ENCODE measurements around the gene THPO.

THPO gene

DNA sequence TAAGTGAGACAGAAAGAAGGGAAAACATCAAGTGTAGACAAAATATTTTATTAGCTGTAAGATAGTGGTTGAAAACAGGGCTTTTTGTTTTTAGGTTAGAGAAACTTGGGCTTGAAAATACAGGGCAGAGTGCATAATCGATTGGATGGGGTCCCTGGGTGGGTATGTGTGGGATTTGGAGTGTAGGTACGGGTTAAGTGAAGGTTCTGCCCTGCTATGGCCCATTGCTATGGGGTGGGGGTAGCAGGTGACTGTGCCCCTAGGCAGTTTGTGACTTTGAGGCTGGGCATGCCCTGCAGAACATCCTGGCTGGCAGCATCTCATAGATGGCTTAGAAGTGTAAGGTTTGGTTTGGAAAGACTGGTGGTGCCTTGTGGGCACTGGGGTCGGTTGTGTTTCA, 44.3 kb downstream of the THPO start:
- DNase-seq (ENCODE audit: low spot score), result no peak

DNA sequence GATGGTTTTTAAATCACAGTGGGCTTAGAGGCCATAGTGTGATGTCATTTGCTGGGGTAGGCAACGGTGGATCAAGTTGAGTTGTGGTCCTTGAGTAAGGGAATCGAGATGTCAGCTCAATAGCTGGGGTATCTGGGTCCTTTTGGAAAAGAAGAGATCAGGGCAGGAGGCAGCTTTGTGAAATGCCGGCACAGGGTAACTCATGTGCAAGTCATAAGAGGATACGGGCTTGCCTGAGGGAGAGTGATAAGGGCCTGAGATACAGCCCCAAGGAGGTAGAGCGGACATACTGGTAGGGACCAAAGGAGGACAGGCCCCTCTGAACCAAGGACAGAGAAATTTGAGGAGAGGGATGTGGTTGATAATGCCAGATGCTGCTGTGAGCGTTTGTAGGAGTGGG, 44.8 kb downstream of the THPO start:
- DNase-seq (ENCODE audit: low spot score), result no peak

DNA sequence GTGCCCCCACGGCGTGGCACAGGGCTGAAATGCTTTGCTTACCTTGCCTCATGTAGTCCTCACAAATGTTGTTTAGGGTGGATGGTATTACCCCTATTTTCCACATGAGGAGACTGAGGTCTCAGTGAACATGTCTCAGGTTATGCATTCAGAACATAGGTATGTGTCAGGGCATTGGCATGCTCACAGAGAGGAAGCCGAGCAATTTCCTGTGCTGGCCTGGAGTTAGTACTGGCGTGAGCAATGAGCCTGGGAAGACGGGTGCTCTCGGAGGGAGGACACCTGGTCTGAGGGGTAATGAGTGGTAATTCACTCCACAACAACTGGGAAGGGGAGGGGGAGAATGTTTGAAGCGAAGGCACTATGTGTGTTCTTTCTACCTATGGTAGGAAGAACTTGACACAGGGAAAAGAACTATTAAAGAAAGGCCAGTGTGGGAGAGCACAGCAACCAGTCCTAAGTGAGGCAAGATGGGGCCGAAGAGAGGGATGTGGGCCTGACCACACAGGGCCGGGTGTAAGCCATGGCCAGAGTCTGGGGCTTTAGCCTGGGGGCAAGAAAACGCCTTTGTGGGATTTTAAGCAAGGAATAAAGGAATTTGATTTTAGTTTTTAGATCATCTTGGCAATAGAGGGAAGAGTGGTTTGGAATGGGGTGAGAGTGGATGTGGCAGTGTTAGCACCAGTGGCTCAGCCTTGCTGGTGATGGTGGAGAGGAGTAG, 45.5 kb downstream of the THPO start:
- DNase-seq (ENCODE audit: low spot score), result no peak

DNA sequence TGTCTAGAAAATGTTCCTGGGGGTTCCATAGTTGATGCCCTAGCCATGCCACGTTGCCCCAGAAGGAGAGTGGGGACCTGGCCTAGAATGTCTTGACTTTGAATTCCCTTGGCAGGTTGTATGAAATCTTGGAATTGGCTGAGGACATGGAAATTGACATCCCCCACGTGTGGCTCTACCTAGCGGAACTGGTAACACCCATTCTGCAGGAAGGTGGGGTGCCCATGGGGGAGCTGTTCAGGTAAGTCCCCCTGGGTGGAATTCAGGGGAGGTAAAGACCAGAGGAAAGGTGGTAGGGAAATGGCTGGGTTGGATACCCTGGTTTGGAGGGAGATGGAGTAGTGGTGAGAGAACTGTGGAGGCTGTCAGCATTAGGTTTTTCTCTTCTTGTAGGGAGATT, 49.5 kb downstream of the THPO start:
- no peak for DNase-seq (ENCODE audit: low spot score)

DNA sequence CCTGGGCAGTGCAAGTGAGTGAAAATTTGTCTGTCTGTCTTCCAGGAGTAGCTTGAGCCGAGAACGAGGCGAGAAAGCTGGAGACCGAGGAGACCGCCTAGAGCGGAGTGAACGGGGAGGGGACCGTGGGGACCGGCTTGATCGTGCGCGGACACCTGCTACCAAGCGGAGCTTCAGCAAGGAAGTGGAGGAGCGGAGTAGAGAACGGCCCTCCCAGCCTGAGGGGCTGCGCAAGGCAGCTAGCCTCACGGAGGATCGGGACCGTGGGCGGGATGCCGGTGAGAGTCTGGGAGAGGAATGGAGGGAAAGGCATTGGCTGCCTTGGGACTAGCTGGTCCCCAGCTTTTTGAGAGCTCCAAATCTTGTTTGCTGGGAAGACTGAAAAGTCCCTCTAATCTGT, 50.8 kb downstream of the THPO start:
- DNase-seq (ENCODE audit: low spot score), result no peak

DNA sequence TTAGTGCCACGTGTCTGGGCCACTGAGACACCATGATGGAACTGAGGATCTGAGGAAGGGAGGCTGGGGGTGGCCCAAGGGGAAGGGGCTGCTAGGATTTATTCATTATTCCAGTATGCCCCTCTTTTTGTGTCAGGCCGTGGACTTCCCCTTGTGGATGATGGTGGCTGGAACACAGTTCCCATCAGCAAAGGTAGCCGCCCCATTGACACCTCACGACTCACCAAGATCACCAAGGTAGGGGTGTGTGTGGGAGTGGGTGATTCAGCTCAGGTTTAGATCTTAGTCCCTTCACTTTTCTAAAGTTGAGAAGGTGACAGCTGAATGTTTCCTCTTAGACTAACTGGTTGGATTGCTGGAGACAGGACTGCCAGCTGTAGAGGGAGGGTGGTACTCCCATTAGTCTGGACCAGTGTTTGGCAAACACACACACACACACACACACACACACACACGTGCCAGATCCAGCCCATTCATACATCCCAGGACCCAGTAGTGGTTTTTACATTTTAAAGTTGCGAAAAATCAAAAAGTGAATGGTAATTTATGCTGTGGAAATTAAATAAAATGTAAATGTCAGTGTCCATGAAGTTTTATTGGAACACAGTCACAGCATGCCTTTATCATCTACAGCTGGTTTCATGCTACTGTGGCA, 52.2 kb downstream of the THPO start:
- no peak for DNase-seq (ENCODE audit: low spot score)

DNA sequence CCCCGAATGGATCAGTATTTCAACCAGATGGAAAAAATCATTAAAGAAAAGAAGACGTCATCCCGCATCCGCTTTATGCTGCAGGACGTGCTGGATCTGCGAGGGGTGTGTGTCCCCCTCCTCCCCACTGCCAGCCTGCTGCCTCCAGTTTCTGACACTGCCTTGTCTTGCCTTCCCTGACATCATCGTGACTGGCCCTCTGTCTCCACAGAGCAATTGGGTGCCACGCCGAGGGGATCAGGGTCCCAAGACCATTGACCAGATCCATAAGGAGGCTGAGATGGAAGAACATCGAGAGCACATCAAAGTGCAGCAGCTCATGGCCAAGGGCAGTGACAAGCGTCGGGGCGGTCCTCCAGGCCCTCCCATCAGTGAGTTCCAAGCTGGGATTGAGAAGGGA, 52.7 kb downstream of the THPO start:
- no peak for DNase-seq (ENCODE audit: low spot score)

DNA sequence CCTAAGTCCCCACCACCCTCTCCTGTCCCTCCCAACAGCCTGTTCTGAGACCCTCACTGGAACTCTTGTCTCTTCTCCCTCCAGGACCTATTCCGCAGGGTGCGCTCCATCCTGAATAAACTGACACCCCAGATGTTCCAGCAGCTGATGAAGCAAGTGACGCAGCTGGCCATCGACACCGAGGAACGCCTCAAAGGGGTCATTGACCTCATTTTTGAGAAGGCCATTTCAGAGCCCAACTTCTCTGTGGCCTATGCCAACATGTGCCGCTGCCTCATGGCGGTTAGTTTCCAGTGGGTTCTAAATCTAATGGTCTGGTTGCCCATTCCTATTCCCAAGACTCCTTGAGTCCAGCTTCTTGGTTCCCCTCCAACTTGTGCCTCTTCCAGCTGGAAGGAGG, 54.3 kb downstream of the THPO start:
- DNase-seq (ENCODE audit: low spot score), result no peak

DNA sequence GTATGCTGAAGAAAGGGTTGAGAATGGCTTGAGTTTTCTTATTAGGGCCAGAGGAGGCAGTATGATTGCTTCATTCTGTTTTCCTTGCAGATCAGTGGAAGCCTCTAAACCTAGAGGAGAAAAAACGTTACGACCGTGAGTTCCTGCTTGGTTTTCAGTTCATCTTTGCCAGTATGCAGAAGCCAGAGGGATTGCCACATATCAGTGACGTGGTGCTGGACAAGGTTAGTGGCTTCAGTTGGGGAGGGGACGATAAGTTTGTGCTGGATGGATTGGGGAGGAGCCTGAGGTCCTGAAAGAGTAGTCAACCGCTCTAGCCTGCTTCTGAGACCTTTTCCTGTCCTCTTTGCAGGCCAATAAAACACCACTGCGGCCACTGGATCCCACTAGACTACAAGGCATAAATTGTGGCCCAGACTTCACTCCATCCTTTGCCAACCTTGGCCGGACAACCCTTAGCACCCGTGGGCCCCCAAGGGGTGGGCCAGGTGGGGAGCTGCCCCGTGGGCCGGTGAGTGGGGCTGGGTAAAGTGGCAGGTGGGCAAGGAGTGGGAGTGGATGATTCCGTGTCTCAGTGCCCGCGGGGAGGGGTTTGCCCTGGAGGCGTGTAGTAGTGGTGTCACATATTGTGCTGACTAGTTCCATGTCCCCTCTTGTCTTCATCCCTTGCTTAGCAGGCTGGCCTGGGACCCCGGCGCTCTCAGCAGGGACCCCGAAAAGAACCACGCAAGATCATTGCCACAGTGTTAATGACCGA, 55.1 kb downstream of the THPO start:
- no peak for DNase-seq (ENCODE audit: low spot score)
